OCI-LY7 (cell line): ENCODE data around the gene NDUFS3. TPM values are rescaled to one million over a fixed set of nuclear protein-coding genes. Genes with fewer than 3 reads are reported as not detected.
A peak's percentile ranks its signal among the peaks of the same experiment; 100 is the strongest.

Experiments used
- BruUV-seq: library from RNA; stranded (reverse); fragments of 400-500 nt; replicated peaks from 2 replicates; lab custom pipeline; 2021; lab: Mats Ljungman, UMichigan
- CTCF ChIA-PET: fragments of 300-600 bp; sonication (Branson Sonifier 250); formaldehyde crosslinking; loops from one replicate; lab custom pipeline; 2022; ENCODE audit warnings: antibody characterized with exemption; ENCODE audit not compliant: unreplicated experiment; lab: Charles Lee
- POLR2A ChIA-PET: fragments of 300-600 bp; sonication (Branson Sonifier 250); formaldehyde crosslinking; loops from one replicate; lab custom pipeline; 2022; ENCODE audit warnings: antibody characterized with exemption; lab: Charles Lee
- DNase-seq: peaks from one replicate; pipeline ENCODE4 v3.0.0-alpha.2; 2015; ENCODE audit warnings: low spot score
- H2AFZ ChIP-seq: fragments of 200-600 bp; sonication (generic), shearing (Covaris generic); 2 replicates; pipeline ENCODE4 v1.6.1; 2014; ENCODE audit warnings: mild to moderate bottlenecking, antibody characterized with exemption, low read length, moderate library complexity
- H3K27ac ChIP-seq: fragments of 200-600 bp; sonication (generic); 2 replicates; pipeline ENCODE4 v1.5.1; 2014; ENCODE audit warnings: mixed run types, low read depth, mild to moderate bottlenecking, moderate library complexity, low read length, inconsistent platforms; ENCODE audit not compliant: poor library complexity, severe bottlenecking
- H3K36me3 ChIP-seq: fragments of 200-600 bp; sonication (generic); 2 replicates; pipeline ENCODE4 v1.6.1; 2014; ENCODE audit warnings: mild to moderate bottlenecking, antibody characterized with exemption, low read length, moderate library complexity, mixed read lengths; ENCODE audit not compliant: insufficient read depth
- H3K4me1 ChIP-seq: fragments of 200-600 bp; sonication (generic); 2 replicates; pipeline ENCODE4 v1.5.1; 2014; ENCODE audit warnings: mild to moderate bottlenecking, low read length; ENCODE audit not compliant: insufficient read depth, poor library complexity, severe bottlenecking
- H3K4me2 ChIP-seq: fragments of 200-600 bp; sonication (generic); 2 replicates; pipeline ENCODE4 v1.6.1; 2014; ENCODE audit warnings: mild to moderate bottlenecking, low read length
- H3K4me3 ChIP-seq: fragments of 200-600 bp; sonication (generic); 2 replicates; pipeline ENCODE4 v1.5.1; 2014; ENCODE audit warnings: mild to moderate bottlenecking, low read depth, low read length; ENCODE audit not compliant: poor library complexity, severe bottlenecking
- H3K79me2 ChIP-seq: fragments of 200-600 bp; sonication (generic); 2 replicates; pipeline ENCODE4 v1.6.1; 2016; ENCODE audit warnings: low read depth, mild to moderate bottlenecking, low read length, moderate library complexity, mixed read lengths; ENCODE audit not compliant: insufficient read depth
- H3K9me2 ChIP-seq: fragments of 200-600 bp; sonication (generic); 2 replicates; pipeline ENCODE4 v1.6.1; 2016; ENCODE audit warnings: mild to moderate bottlenecking, low read length, mixed read lengths; ENCODE audit not compliant: insufficient read depth
- H3K9me3 ChIP-seq: fragments of 200-600 bp; sonication (generic); 2 replicates; pipeline ENCODE4 v1.6.1; 2014; ENCODE audit warnings: mild to moderate bottlenecking, mixed run types, low read length, mixed read lengths
- H4K20me1 ChIP-seq: fragments of 200-600 bp; sonication (generic); 2 replicates; pipeline ENCODE4 v1.6.1; 2014; ENCODE audit warnings: mild to moderate bottlenecking, antibody characterized with exemption, low read length, moderate library complexity, mixed read lengths; ENCODE audit not compliant: insufficient read depth
- EZH2phosphoT487 ChIP-seq: fragments of 200-600 bp; sonication (generic); IDR thresholded peaks from 2 replicates; pipeline ENCODE4 v1.6.1; 2018; ENCODE audit warnings: low read depth, borderline replicate concordance, mild to moderate bottlenecking, mixed run types, antibody characterized with exemption, low read length, moderate library complexity, mixed read lengths
- intact Hi-C: fragments of 100-400 bp; cut with micrococcal nuclease; formaldehyde crosslinking; loops from one replicate; pipeline ENCODE4 v1.10.0; 2022; ENCODE audit not compliant: unreplicated experiment
- total RNA-seq, 2 experiments: library from RNA; depleted of rRNA in 1 of 2; stranded (reverse); fragments of >200 nt in 1 of 2; shearing (Covaris generic) in 1 of 2; gene quantifications; 2 replicates each; pipeline ENCODE4 v1.2.3, GENCODE V29; 2014 to 2022
- TF ChIP-seq, protein P1 (sequence below): fragments of 200-600 bp; sonication (generic); conservative IDR thresholded peaks from 2 replicates; pipeline ENCODE4 v1.5.1; 2014; ENCODE audit warnings: mild to moderate bottlenecking, antibody characterized with exemption, low read length, moderate library complexity, mixed read lengths

Gene NDUFS3
- total RNA-seq, 2 experiments from 2014 or later = 73.9 to 135 TPM

DNA sequence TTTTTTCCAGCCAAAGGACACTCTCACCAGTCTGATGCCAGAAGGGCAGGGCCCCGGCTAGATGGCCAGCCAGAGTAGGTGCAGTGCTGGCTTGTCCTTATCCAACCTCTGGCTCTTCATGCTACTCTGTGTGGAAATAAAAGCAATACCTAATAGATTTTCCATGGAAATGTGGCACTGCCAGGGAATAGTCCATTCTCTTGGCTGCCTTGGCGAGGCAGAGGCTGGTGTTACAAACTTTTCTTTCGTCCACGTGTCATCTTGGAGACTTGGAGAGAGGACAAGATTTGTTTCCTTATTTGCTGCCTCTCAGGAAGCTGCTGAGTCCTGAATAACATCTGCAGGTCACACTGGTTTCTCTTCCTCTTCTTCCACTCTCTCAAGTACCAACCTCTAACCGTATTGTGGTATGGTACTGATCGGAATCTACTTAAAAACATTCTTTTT is 32.5 kb downstream of the NDUFS3 start:
- no peaks in the 10 kb centered on the region for H3K9me3 ChIP-seq
- no peaks in the 10 kb centered on the region for H3K9me2 ChIP-seq
- H2AFZ ChIP-seq = 0 out of 2 replicates have a peak overlapping the region, but pooled peaks have one; percentile 2
- H4K20me1 ChIP-seq = no peaks in the 10 kb centered on the region
- H3K4me2 ChIP-seq = peak overlapping the region; percentile 83
- H3K4me3 ChIP-seq = peak overlapping the region; percentile 43
- no peaks in the 10 kb centered on the region; the same call in 1 of the 2 replicates for H3K36me3 ChIP-seq
- H3K27ac ChIP-seq = peak overlapping the region; percentile 65
- intact Hi-C loops = no loop called here
- ChIA-PET POLR2A (interaction anchor here (0.7 kb wide), 1 partner anchor 146 kb away, joined by 3 read pairs; no protein-coding TSS in a partner anchor), CTCF (interaction anchor here (0.7 kb wide), 1 partner anchor 108 kb away, joined by 3 read pairs; no protein-coding TSS in a partner anchor)
- peak; percentile 79 for DNase-seq
- H3K4me1 ChIP-seq = peaks cover 28% of the 10 kb centered on the region
- no peaks in the 10 kb centered on the region for H3K79me2 ChIP-seq
- no TSS peak for BruUV-seq
- TF ChIP-seq, protein P1, sequence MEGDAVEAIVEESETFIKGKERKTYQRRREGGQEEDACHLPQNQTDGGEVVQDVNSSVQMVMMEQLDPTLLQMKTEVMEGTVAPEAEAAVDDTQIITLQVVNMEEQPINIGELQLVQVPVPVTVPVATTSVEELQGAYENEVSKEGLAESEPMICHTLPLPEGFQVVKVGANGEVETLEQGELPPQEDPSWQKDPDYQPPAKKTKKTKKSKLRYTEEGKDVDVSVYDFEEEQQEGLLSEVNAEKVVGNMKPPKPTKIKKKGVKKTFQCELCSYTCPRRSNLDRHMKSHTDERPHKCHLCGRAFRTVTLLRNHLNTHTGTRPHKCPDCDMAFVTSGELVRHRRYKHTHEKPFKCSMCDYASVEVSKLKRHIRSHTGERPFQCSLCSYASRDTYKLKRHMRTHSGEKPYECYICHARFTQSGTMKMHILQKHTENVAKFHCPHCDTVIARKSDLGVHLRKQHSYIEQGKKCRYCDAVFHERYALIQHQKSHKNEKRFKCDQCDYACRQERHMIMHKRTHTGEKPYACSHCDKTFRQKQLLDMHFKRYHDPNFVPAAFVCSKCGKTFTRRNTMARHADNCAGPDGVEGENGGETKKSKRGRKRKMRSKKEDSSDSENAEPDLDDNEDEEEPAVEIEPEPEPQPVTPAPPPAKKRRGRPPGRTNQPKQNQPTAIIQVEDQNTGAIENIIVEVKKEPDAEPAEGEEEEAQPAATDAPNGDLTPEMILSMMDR = no peak
- TF ChIP-seq EZH2phosphoT487 = no peak

GRCh38 chr11:47615249-47615648 is 36.4 kb downstream of the NDUFS3 start:
- no TSS peak for BruUV-seq
- intact Hi-C loops = loop anchor here (5.0 kb wide), 1 partner anchor 128 kb away; no protein-coding TSS in a partner anchor
- CTCF ChIA-PET = no interaction called here

More at GRCh38 chr11:47615249-47615648, 36.4 kb downstream of the NDUFS3 start:
- no peak for DNase-seq
- H4K20me1 ChIP-seq = no peaks in the 10 kb centered on the region
- H3K9me3 ChIP-seq = no peaks in the 10 kb centered on the region
- TF ChIP-seq, protein P1 = no peak
- no peak for TF ChIP-seq EZH2phosphoT487
- H3K79me2 ChIP-seq = no peaks in the 10 kb centered on the region
- H3K9me2 ChIP-seq = no peaks in the 10 kb centered on the region
- peaks cover 16% of the 10 kb centered on the region for H3K4me1 ChIP-seq
- H3K4me2 ChIP-seq = no peak overlapping the region
- H2AFZ ChIP-seq = no peak overlapping the region
- H3K36me3 ChIP-seq = peaks cover 28% of the 10 kb centered on the region
- H3K4me3 ChIP-seq = no peak overlapping the region
- POLR2A ChIA-PET = interaction anchor here (0.9 to 1.3 kb wide), 2 partner anchors 36 to 100 kb away, joined by 3 to 4 read pairs; partner anchors contain the start of genes AGBL2, KBTBD4 and NDUFS3
- H3K27ac ChIP-seq = no peak overlapping the region
